ENCODE data around the gene BTK. TPM values are rescaled to one million over a fixed set of nuclear protein-coding genes. Genes with fewer than 3 reads are reported as not detected.
A peak's percentile ranks its signal among the peaks of the same experiment; 100 is the strongest.

The BTK gene
- total and polyA plus RNA-seq, 2 experiments from 2014 or later = 0.06 TPM

DNA sequence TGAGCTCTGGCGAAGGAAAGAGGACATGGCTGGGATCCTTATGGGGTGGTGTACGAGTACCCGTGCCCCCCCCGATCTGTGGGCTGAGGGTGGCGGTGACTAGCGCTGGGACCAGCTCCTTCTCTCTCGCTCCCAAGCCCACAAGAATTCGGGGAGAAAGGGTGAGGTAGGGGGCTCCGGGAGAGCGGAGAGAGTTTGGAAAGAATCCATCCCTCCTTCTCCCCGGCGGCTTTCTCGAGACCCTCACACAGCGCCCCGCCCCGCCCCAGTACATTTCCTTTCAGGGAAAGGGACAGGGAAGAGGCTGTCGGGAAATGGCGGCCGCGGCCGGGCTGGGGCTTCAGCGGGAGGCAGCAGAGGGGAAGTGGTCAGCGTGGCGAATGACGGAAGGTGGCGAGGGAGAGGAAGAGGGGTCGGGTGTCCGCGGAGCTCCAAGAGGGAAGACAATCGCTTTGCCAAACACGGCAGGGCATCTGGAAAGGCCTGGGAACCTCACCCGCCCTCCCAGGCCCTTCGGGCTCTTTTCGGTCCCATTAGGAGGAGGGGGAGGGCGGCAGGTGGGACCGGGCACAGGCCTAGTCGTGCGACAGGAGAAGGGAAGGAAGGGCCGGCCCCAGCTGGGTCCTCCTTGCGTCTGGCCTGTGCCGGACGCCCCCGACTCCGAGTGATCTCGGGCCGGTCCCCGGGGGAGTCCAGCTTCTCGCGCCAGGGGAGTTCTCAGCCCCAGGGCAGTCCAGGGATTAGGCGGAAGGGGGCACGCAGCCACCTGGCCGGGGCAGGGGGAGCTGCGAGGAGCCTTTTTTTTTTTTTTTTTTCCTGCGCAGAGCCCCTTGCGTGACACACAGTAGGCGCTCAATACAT lies 32.2 kb upstream of the BTK start:
- Histone ChIP-seq H3K36me3 (no peaks in the 10 kb centered on the region), H3K27ac (peak overlapping the region; percentile 95), H3K4me3 (peak overlapping the region; percentile 50), H3K9me3 (ENCODE audit: low read depth) (no peaks in the 10 kb centered on the region), H3K4me1 (ENCODE audit: low read depth) (peaks cover 5% of the 10 kb centered on the region), H3K27me3 (no peaks in the 10 kb centered on the region)
- DNase-seq (ENCODE audit: low read depth in 1 of 2, low spot score in 1 of 2) = peak; percentile 48 to 85
- TF ChIP-seq, protein P1, sequence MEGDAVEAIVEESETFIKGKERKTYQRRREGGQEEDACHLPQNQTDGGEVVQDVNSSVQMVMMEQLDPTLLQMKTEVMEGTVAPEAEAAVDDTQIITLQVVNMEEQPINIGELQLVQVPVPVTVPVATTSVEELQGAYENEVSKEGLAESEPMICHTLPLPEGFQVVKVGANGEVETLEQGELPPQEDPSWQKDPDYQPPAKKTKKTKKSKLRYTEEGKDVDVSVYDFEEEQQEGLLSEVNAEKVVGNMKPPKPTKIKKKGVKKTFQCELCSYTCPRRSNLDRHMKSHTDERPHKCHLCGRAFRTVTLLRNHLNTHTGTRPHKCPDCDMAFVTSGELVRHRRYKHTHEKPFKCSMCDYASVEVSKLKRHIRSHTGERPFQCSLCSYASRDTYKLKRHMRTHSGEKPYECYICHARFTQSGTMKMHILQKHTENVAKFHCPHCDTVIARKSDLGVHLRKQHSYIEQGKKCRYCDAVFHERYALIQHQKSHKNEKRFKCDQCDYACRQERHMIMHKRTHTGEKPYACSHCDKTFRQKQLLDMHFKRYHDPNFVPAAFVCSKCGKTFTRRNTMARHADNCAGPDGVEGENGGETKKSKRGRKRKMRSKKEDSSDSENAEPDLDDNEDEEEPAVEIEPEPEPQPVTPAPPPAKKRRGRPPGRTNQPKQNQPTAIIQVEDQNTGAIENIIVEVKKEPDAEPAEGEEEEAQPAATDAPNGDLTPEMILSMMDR (IDR thresholded peaks at IDR 0.05; ENCODE audit: low read depth, low read length) = no peak

DNA sequence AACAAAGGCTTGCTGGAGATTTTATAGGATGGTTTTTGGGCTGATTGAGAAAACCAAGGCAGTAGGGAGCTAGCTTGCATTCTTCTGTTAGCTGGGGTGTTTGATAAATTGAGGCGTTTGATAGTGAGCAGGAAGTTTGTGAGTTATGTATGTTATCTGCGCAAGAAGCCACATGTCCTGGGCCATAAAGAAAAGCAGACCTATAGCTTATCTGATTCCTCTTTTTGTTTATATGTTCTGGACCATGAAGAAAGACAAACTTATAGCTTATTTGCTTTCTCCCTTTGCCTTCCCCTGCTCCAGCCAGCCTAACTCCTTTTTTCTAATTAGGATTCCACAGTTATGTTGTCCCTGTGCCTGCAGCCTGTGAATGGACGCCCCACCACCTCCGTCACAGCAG lies 31.2 kb upstream of the BTK start:
- H3K4me3 ChIP-seq = no peak overlapping the region
- H3K27me3 ChIP-seq = no peaks in the 10 kb centered on the region
- peaks cover 5% of the 10 kb centered on the region for H3K4me1 ChIP-seq (ENCODE audit: low read depth)
- H3K27ac ChIP-seq = peak overlapping the region; percentile 95
- H3K36me3 ChIP-seq = no peaks in the 10 kb centered on the region
- TF ChIP-seq, protein P1 (IDR thresholded peaks at IDR 0.05; ENCODE audit: low read depth, low read length) = no peak
- no peak for DNase-seq (ENCODE audit: low read depth in 1 of 2, low spot score in 1 of 2)
- H3K9me3 ChIP-seq (ENCODE audit: low read depth) = no peaks in the 10 kb centered on the region

DNA sequence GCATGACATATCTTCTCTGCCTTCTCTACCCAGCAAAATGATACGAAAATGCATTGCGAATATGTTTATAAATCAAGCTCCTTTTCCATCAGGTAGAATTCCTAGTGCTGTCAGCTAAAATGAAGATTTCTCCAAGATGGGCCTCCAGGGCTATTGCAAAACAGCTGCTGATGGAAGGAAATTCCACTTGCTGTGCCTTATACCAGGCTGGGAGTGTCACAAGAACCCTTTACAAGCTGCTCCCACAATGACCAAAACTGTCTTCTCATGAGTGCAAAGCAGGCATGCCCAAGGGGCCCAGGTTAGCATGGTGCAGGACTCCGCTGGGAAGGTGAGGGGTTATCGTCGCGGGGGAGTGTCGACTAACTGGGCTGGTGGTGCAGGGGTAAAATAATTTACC lies 30.7 kb upstream of the BTK start:
- Histone ChIP-seq H3K27ac (no peak overlapping the region), H3K36me3 (no peaks in the 10 kb centered on the region), H3K4me3 (no peak overlapping the region), H3K4me1 (ENCODE audit: low read depth) (peaks cover 5% of the 10 kb centered on the region), H3K27me3 (no peaks in the 10 kb centered on the region), H3K9me3 (ENCODE audit: low read depth) (no peaks in the 10 kb centered on the region)
- TF ChIP-seq, protein P1 (IDR thresholded peaks at IDR 0.05; ENCODE audit: low read depth, low read length) = no peak
- DNase-seq (ENCODE audit: low read depth in 1 of 2, low spot score in 1 of 2) = no peak

DNA sequence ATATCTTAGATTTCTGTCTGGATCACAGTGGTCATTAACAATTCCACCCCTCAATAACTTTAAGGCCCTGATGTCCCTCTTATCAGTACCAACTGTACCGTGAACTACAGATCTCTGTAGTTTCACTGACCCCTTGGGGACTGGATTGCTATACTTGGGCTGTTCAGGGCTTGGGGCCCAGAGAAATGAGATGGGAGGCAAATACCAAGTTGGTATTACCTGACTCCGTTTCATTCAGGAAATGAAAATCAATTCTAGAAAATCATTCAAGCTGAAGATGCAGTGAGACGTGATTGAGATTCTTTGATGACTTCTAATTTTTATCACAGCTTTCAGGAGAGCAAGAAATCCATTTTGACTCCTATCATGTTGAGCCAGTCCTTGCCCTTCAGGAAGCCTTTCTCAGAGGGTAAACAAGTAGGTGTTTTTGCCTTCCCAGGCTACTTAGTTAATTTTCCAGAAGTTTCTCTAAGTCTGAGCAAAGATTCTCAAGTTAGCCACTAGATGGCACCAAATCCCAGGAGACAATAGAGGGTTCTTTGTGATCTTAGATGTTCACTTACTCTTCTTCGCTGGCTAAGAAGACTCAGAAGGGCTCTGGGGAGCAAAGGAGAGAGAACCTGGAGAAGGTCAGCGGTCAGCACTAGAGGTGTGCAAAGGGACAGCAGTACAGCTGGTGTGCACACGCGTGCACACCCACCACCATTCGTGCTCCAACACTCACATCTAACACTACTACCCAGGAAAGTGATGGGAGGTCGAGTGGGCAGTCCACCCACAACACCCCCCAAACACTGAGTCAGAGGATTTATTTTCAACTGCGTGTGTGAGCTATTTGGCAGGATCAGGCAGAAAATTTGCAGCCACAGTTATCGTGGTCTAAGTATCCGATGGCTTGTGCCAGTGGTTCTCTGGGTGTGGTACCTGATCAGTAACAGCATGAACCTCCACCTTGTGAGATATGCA lies 29.5 kb upstream of the BTK start:
- DNase-seq (ENCODE audit: low read depth in 1 of 2, low spot score in 1 of 2) = peak; percentile 60 to 84

DNA sequence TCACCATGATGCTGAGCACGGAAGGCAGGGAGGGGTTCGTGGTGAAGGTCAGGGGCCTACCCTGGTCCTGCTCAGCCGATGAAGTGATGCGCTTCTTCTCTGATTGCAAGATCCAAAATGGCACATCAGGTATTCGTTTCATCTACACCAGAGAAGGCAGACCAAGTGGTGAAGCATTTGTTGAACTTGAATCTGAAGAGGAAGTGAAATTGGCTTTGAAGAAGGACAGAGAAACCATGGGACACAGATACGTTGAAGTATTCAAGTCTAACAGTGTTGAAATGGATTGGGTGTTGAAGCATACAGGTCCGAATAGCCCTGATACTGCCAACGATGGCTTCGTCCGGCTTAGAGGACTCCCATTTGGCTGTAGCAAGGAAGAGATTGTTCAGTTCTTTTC lies 26.0 kb upstream of the BTK start:
- TF ChIP-seq, protein P1 (IDR thresholded peaks at IDR 0.05; ENCODE audit: low read depth, low read length) = no peak
- Histone ChIP-seq H3K4me3 (no peak overlapping the region), H3K27me3 (no peaks in the 10 kb centered on the region)

More for the DNA sequence above, 29.5 kb upstream of the BTK start:
- H3K9me3 ChIP-seq (ENCODE audit: low read depth) = no peaks in the 10 kb centered on the region
- no peaks in the 10 kb centered on the region for H3K27me3 ChIP-seq
- H3K4me3 ChIP-seq = no peak overlapping the region
- TF ChIP-seq, protein P1 (IDR thresholded peaks at IDR 0.05; ENCODE audit: low read depth, low read length) = peak; percentile 60
- H3K36me3 ChIP-seq = no peaks in the 10 kb centered on the region
- H3K27ac ChIP-seq = peak overlapping the region; percentile 77
- H3K4me1 ChIP-seq (ENCODE audit: low read depth) = peaks cover 5% of the 10 kb centered on the region

More for the DNA sequence above, 26.0 kb upstream of the BTK start:
- Histone ChIP-seq H3K36me3 (no peaks in the 10 kb centered on the region), H3K27ac (no peak overlapping the region), H3K4me1 (ENCODE audit: low read depth) (no peaks in the 10 kb centered on the region), H3K9me3 (ENCODE audit: low read depth) (no peaks in the 10 kb centered on the region)
- no peak for DNase-seq (ENCODE audit: low read depth in 1 of 2, low spot score in 1 of 2)

Data from cardiac muscle cell (in vitro differentiated cells and primary cell).